SJSA1 (cell line): ENCODE results near the gene SCP2D1. TPM values are rescaled to one million over a fixed set of nuclear protein-coding genes. Genes with fewer than 3 reads are reported as not detected.
"Not testable (repeated sequence)": the region's sequence is repeated elsewhere in the genome, so short reads cannot be mapped to it uniquely, and the experiment has no call there.

Experiments
- DNase-seq, 2 experiments: peaks; one replicate each; pipeline ENCODE4 v3.0.0-alpha.2; 2015 to 2020; ENCODE audit warnings: low spot score in 2 of 2, low read depth in 1 of 2
- H3K27ac ChIP-seq: fragments of 250-450 bp; sonication (Bioruptor Pico); 2 replicates; pipeline ENCODE4 v1.5.1; 2020; ENCODE audit warnings: mild to moderate bottlenecking, moderate library complexity
- H3K27me3 ChIP-seq: fragments of 250-450 bp; sonication (Bioruptor Pico); replicated peaks from 2 replicates; pipeline ENCODE4 v1.5.1; 2020; ENCODE audit warnings: mild to moderate bottlenecking, moderate library complexity
- H3K36me3 ChIP-seq: fragments of 250-450 bp; sonication (Bioruptor Pico); 2 replicates; pipeline ENCODE4 v1.5.1; 2020; ENCODE audit warnings: mild to moderate bottlenecking
- H3K4me1 ChIP-seq: fragments of 250-450 bp; sonication (Bioruptor Pico); replicated peaks from 2 replicates; pipeline ENCODE4 v1.6.1; 2021; ENCODE audit warnings: mild to moderate bottlenecking
- H3K4me3 ChIP-seq: fragments of 250-450 bp; sonication (Bioruptor Pico); 2 replicates; pipeline ENCODE4 v1.5.1; 2020; ENCODE audit warnings: mild to moderate bottlenecking
- H3K9me3 ChIP-seq: fragments of 250-450 bp; sonication (Bioruptor Pico); replicated peaks from 2 replicates; pipeline ENCODE4 v1.5.1; 2020; ENCODE audit warnings: mild to moderate bottlenecking
- total RNA-seq: library from RNA; depleted of rRNA; stranded (reverse); fragments of >200 nt; shearing (Covaris generic); gene quantifications from 2 replicates; pipeline ENCODE4 v1.2.3, GENCODE V29; 2014; rRNA removed

Gene SCP2D1
- total RNA-seq = not detected in 2 replicates

DNA sequence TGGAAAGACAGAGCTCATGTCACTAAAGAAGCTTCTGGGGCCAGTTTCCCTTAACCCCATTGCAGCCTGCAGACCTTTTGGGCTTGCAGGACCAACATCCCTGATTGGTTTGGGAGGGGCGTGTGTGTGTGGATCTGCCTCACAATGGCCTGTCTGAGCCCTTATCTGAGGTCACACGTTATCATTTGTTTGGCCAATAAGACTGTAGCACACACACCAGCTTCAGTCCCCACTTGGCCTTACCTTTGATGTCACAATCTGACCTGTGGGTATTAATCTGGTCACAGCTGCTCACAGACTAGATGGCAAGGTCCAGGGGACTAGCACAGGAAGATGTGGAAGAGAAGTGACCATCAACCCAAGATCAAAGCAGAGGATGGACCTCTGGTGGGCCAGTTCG lies at the start of gene SCP2D1:
SCP2D1 (plus strand) TSS at position 301 of the 400 bp plus-strand sequence; CDS start at position 334, 33 bp downstream.
- Histone ChIP-seq H3K36me3 (no peaks in the 10 kb centered on the region), H3K4me1 (no peaks in the 10 kb centered on the region), H3K27ac (no peak within 1 kb of the TSS), H3K4me3 (no peak within 1 kb of the TSS), H3K9me3 (no peaks in the 10 kb centered on the region), H3K27me3 (no peaks in the 10 kb centered on the region)
- no peak for DNase-seq

DNA sequence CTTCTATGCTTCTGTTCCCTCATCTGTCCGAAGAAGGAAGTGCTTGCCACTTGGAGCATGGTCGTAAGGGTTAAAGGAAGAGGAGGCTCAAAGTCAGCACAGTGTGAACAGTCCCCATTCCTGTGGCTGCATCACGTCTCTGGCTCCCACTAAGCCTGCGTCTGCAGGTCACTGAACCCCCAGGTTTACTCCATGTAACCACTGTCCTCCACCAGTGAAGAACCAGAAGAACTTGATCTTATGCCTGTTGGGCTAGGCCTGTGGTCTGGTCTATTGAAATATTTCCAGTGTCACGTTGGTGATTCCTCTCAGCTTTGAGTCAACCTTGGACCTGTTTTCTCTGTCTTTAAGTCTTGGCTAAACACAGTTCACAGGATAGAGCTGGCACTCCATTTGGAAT lies 45.9 kb upstream of the SCP2D1 start:
- Histone ChIP-seq H3K36me3 (no peaks in the 10 kb centered on the region), H3K9me3 (no peaks in the 10 kb centered on the region), H3K27ac (no peak overlapping the region), H3K4me3 (no peak overlapping the region), H3K27me3 (no peaks in the 10 kb centered on the region), H3K4me1 (no peaks in the 10 kb centered on the region)
- no peak for DNase-seq

DNA sequence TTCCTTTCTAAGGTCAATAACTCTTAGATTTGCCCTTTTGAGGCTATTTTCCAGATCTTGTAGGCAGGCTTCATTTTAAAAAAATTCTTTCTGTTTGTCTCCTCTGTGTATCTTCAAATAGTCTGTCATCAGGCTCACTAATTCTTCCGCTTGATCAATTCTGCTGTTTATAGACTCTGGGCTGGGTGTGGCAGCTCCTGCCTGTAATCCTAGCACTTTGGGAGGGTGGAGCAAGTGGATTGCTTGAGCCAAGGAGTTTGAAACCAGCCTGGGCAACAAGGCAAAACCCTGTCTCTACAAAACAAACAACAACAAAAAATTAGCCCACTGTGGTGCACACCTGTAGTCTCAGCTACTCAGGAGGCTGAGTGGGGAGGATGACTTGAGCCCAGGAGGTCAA lies 40.0 kb upstream of the SCP2D1 start:
- Histone ChIP-seq H3K4me1 (no peaks in the 10 kb centered on the region), H3K27ac (no peak overlapping the region), H3K36me3 (no peaks in the 10 kb centered on the region), H3K4me3 (no peak overlapping the region), H3K9me3 (no peaks in the 10 kb centered on the region), H3K27me3 (no peaks in the 10 kb centered on the region)
- no peak for DNase-seq

DNA sequence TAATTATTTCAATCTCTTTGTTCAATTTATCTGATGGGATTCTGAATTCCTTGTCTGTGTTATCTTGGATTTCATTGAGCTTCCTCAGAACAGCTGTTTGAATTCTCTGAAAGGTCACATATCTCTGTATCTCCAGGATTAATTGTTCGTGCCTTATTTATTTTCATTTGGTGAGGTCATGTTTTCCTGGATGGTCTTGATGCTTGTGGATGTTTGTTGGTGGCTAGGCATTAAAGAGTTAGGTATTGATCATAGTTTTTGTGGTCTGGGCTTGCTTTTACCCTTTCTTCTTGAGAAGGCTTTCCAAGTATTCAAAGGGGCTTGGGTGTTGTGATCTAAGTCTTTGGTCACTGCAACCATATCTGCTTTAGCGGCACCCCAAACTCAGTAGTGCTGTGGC lies 39.4 kb upstream of the SCP2D1 start:
- Histone ChIP-seq H3K27ac (no peak overlapping the region), H3K9me3 (no peaks in the 10 kb centered on the region)
- DNase-seq = no peak

DNA sequence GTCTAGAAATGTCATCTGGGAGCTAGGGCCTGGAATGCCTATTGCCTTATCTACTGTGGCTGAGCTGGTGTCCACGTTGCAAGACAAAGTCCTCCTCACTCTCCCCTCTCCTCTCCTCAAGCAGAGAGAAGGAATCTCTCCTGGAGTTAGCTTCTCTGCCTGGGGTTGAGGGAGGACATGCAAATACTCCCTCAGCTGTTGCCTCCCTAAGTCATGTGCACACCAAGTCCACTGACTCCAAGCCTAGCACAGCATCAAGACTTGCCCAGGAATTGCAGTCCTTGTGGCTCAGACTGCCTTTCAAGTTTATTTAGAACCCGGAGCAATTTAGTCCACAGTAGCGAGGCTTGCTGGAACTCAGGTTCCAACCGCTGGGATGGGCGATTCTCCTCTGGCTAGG lies 38.0 kb upstream of the SCP2D1 start:
- no peak for DNase-seq

More for the DNA sequence above, 39.4 kb upstream of the SCP2D1 start:
- H3K36me3 ChIP-seq = no peaks in the 10 kb centered on the region
- H3K4me3 ChIP-seq = no peak overlapping the region
- no peaks in the 10 kb centered on the region for H3K4me1 ChIP-seq
- no peaks in the 10 kb centered on the region for H3K27me3 ChIP-seq

DNA sequence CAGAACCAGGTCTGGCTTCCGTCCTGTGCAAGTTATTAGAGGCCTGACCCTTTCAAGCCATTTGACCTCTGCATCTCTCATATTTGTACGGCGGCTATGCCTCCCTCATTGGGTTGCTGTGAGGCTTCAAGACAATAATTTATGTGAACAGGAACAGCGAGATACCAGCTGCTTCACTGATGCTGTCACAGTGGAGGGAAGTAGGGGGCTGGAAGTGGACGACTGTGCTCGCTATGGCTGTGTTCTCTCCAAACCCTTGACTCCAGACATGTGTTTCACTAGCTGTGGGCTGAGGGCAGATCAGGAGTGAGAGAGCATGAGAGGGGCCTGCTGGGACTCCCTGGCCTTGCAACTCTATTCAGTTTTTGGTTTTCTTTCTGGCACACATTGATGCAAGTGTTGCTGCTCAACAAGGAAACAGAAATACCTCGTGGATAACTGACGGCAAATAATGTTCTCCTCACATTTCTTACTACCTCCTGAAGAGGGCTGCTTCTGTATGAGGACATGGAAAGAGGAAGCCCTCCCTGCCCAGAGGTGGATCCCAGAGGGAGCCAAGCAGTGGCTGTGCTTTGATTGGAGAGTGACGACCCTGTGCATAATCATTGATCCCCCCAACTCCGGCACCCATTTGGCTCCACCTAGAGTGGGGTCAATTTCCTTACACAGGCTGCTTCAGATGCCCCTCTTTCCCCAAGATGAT lies 34.7 kb upstream of the SCP2D1 start:
- H3K36me3 ChIP-seq = no peaks in the 10 kb centered on the region
- no peak for DNase-seq
- H3K27ac ChIP-seq = no peak overlapping the region
- no peaks in the 10 kb centered on the region for H3K4me1 ChIP-seq
- H3K4me3 ChIP-seq = no peak overlapping the region
- no peaks in the 10 kb centered on the region for H3K9me3 ChIP-seq
- no peaks in the 10 kb centered on the region for H3K27me3 ChIP-seq

More for the DNA sequence above, 38.0 kb upstream of the SCP2D1 start:
- Histone ChIP-seq H3K9me3 (no peaks in the 10 kb centered on the region), H3K27me3 (no peaks in the 10 kb centered on the region), H3K36me3 (no peaks in the 10 kb centered on the region), H3K4me1 (no peaks in the 10 kb centered on the region), H3K4me3 (no peak overlapping the region), H3K27ac (no peak overlapping the region)

DNA sequence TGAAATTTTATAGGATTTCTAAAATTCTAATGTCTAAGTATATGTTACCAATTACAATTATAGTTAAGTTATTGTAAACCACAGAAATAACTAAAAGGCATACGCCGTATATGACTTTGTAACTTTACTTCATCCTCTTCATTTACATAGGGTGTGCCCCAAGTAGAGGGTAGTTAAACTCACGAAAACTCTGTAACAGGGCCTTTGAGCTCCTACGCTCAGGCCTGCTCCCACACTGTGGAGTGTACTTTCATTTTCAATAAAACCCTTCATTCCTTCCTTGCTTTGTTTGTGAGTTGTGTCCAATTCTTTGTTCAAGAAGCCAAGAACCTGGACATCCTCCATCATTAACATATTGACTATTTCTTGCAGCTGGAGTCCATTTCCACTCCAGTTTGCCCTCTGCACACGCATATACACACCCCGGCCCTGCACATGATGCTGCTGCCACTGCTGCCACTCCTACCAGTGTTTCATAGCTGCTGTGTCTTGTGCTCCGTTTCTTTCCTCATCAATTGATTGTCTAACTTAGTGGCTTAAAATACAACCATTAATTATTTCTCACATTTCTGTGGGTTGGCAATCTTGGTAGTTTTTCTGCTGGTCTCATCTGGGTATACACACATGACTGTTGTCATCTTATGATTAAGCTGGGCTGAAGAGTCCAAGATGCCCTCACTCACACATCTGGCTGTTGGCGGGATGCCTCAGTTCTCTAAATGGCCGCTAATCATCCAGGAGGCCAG lies 33.0 kb upstream of the SCP2D1 start:
- no peaks in the 10 kb centered on the region for H3K9me3 ChIP-seq
- no peaks in the 10 kb centered on the region for H3K4me1 ChIP-seq
- no peaks in the 10 kb centered on the region for H3K27me3 ChIP-seq
- no peak overlapping the region for H3K4me3 ChIP-seq
- no peak overlapping the region for H3K27ac ChIP-seq
- no peaks in the 10 kb centered on the region for H3K36me3 ChIP-seq
- DNase-seq = no peak

DNA sequence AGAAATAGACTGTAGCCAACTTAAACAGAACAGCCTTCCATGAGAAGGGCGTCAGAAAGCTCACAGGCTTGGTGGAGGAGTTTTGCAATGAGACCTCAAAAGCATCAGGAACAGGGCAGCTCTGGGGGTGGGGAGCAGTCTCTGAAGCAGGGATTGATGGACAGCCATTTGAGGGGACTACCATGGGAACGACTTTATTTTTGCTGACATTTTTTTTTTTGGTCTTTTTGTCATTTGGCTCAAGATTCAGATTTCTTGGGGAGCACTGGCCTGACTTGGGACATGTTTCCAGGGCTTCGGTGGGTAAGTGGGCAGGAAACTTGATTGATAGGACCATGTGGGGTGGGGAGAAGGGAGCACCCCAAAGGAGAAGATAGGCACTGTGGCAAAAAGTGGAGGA lies 32.1 kb upstream of the SCP2D1 start:
- Histone ChIP-seq H3K36me3 (no peaks in the 10 kb centered on the region), H3K4me1 (no peaks in the 10 kb centered on the region), H3K27me3 (no peaks in the 10 kb centered on the region), H3K9me3 (no peaks in the 10 kb centered on the region), H3K4me3 (no peak overlapping the region), H3K27ac (no peak overlapping the region)
- DNase-seq = no peak

DNA sequence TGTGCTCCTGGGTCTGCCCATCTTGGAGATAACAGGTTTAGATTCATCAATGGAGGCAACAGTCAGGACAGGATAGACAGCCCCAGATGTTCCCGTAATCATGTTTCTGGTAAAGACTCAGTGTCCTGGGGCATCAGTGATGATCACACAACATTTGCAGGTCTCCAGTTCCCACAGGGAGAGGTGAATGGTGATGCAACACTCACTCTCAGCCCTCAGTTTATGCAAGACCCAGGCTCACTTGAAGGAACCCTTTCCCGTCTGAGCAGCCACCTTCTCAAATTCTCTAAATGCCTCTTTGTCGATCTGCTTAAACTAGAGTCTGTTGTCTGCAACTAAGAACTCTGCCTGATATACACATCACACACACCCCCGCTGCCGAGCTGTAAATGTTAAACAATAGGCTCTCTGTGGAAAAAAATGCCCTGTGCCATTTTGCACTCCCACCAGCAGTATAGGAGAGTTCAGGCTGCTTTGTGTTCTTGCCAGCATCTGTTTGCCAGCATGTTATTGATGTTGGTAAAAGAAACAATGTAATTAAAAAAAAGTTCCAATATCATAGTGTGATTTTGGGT lies 30.1 kb upstream of the SCP2D1 start:
- Histone ChIP-seq H3K27me3 (no peaks in the 10 kb centered on the region), H3K4me3 (no peak overlapping the region), H3K9me3 (no peaks in the 10 kb centered on the region), H3K27ac (no peak overlapping the region), H3K4me1 (no peaks in the 10 kb centered on the region), H3K36me3 (no peaks in the 10 kb centered on the region)
- no peak for DNase-seq

DNA sequence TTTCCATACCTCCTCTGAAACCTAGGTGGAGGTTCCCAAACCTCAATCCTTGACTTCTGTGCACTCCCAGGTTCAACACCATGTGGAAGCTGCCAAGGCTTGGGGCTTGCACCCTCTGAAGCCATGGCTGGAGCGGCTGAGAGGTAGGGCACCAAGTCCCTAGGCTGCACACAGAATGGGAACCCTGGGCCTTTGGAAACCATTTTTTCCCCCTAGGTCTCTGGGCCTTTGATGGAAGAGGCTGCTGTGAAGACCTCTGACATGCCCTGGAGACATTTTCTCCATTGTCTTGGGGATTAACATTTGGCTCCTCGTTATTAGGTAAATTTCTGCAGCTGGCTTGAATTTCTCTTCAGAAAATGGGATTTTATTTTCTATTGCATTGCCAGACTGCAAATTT lies 26.5 kb upstream of the SCP2D1 start:
- DNase-seq, H3K27ac ChIP-seq, H3K9me3 ChIP-seq, H3K36me3 ChIP-seq, H3K4me3 ChIP-seq, H3K27me3 ChIP-seq, H3K4me1 ChIP-seq: not testable (repeated sequence)

DNA sequence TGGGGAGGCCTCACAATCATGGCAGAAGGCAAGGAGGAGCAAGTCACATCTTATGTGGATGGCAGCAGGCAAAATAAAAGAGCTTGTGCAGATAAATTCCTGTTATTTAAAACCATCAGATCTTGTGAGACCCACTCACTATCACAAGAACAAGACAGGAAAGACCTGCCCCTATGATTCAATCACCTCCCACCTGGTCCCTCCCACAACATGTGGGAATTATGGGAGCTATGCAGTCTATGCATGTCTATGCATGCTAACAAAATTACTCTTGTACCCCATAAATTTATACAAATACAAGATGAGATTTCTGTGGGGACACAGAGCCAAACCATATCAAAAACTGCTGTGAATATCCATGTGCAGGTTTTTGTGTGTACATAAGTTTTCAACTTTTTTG lies 25.6 kb upstream of the SCP2D1 start:
- no peak overlapping the region for H3K27ac ChIP-seq
- H3K4me1 ChIP-seq = no peaks in the 10 kb centered on the region
- no peaks in the 10 kb centered on the region for H3K9me3 ChIP-seq
- H3K27me3 ChIP-seq = no peaks in the 10 kb centered on the region
- H3K36me3 ChIP-seq = no peaks in the 10 kb centered on the region
- no peak for DNase-seq
- H3K4me3 ChIP-seq = no peak overlapping the region

DNA sequence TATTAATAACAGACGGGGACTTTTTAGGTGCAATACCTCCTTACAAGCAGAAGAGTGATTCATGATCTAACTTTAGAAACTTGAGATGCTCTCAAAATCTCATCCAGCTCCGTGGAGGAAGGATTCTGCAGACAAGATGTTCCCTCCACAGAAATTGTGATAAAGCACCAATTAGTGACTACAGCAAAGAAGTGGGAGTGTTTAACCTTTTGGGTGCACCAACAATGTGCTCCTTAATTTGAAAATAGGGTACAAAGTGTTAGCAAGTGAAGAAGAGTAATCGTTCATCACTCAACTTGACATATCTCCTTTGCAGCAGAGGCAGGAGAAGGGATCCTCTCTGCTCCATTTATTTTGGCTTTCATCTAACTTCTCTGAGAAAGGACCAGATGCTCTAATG lies 22.8 kb upstream of the SCP2D1 start:
- H3K9me3 ChIP-seq = no peaks in the 10 kb centered on the region

DNA sequence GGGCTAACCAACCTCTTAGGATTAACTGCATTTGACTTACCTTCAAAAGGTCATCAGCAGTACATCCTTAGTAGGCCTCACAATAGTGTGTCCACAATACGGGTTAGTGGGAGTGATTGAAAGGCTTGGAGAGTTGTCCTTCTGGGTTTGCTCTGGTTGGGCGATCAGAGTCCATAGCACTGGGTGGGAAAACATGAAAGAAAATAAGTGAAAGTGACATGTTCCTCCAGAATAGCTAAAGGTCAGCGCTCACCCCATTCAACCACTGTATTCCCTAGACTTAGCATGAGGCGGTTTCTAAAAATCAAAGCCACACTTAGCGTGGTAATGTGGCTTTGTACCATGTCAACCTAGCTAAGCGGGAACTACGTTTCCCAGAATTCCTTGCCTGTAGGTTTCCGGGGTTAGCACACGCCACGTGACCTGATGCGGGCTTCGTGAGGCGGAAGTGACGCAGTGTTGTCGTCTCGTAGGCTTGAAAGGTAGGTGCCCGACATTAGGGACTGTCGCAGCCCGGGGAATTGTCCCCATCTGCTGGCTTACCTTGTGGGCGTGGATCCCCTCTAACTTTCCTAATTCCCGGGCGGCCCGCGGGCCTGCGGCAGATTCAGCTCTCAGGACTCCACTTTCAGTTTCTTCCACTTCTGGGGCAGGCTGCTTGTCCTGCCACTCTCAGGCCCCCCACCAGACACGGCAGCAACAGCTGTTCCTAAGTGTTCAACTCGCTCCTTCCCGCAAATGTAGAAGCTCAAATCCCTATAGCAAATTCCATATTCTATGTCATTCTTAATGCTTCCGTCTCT lies 19.8 kb upstream of the SCP2D1 start:
- Histone ChIP-seq H3K4me1 (peaks cover 5% of the 10 kb centered on the region), H3K4me3 (peak overlapping the region; percentile 55), H3K27ac (peak overlapping the region; percentile 65), H3K27me3 (no peaks in the 10 kb centered on the region), H3K36me3 (peaks cover 2% of the 10 kb centered on the region; the same call in 1 of the 2 replicates), H3K9me3 (no peaks in the 10 kb centered on the region)
- DNase-seq = peak; percentile 80 to 81

More for the DNA sequence above, 22.8 kb upstream of the SCP2D1 start:
- H3K4me1 ChIP-seq = peaks cover 5% of the 10 kb centered on the region
- H3K4me3 ChIP-seq = no peak overlapping the region
- no peak for DNase-seq
- H3K27ac ChIP-seq = no peak overlapping the region
- no peaks in the 10 kb centered on the region for H3K27me3 ChIP-seq
- H3K36me3 ChIP-seq = peaks cover 2% of the 10 kb centered on the region; the same call in 1 of the 2 replicates
